ENCODE results near the gene B2M. TPM values are rescaled to one million over a fixed set of nuclear protein-coding genes. Genes with fewer than 3 reads are reported as not detected.

B2M gene
- total RNA-seq, 1 experiment from 2014 or later = 506 TPM

Small RNA genes within 50 kb of the gene (small RNA-seq; reads per million reads assigned to genes)
- gene RF00019 = not detected

Other genes with a start within 250 kb of the B2M start
- 25.6 and 29.8 TPM in 2 replicates for gene EIF3J, start 174.4 kb upstream of the B2M start, total RNA-seq (2014; rRNA removed; shearing (Covaris generic))
- 58.8 and 70.1 TPM in 2 replicates for gene SPG11, start 47.9 kb upstream of the B2M start, total RNA-seq (2014; rRNA removed; shearing (Covaris generic))
- gene PATL2, start 194 bp upstream of the B2M start, total RNA-seq (2014; rRNA removed; shearing (Covaris generic)) = 0.20 TPM in 1 of 2 replicates, not detected in the other
- 7.4 and 9.6 TPM in 2 replicates for gene TRIM69, start 25.0 kb downstream of the B2M start, total RNA-seq (2014; rRNA removed; shearing (Covaris generic))
- not detected in 2 replicates for gene TERB2, start 245.2 kb downstream of the B2M start, total RNA-seq (2014; rRNA removed; shearing (Covaris generic))